Astrocyte (in vitro differentiated cells and primary cell): Measurements from ENCODE around the gene MTRR. TPM values are rescaled to one million over a fixed set of nuclear protein-coding genes. Genes with fewer than 3 reads are reported as not detected.

Experiments
- DNase-seq: peaks from one replicate; pipeline ENCODE4 v3.0.0-alpha.2; 2010; ENCODE audit warnings: low read depth
- FAIRE-seq: peaks from 2 replicates; lab custom pipeline; 2011; peaks lifted over from hg19 to GRCh38; lab: Jason Lieb, UNC
- H2AFZ ChIP-seq: 2 replicates; pipeline ENCODE4 v1.6.0; 2012; ENCODE audit warnings: low read depth, low read length, inconsistent platforms
- H3K27ac ChIP-seq: 2 replicates; pipeline ENCODE4 v1.5.1; 2011; ENCODE audit warnings: low read depth, low read length, inconsistent platforms
- H3K27me3 ChIP-seq: 2 replicates; pipeline ENCODE4 v1.6.0; 2011; ENCODE audit warnings: low read length, inconsistent platforms; ENCODE audit not compliant: insufficient read depth
- H3K36me3 ChIP-seq: 2 replicates; pipeline ENCODE4 v1.5.1; 2011; ENCODE audit warnings: low read length, inconsistent platforms; ENCODE audit not compliant: insufficient read depth
- H3K4me1 ChIP-seq: 2 replicates; pipeline ENCODE4 v1.5.1; 2011; ENCODE audit warnings: low read length, inconsistent platforms; ENCODE audit not compliant: insufficient read depth
- H3K4me2 ChIP-seq: 2 replicates; pipeline ENCODE4 v1.6.0; 2012; ENCODE audit warnings: low read length, inconsistent platforms
- H3K4me3 ChIP-seq: 2 replicates; pipeline ENCODE4 v1.5.1; 2011; ENCODE audit warnings: low read depth, mild to moderate bottlenecking, low read length, inconsistent platforms; ENCODE audit not compliant: insufficient read depth
- H3K79me2 ChIP-seq: 2 replicates; pipeline ENCODE4 v1.6.0; 2012; ENCODE audit warnings: mild to moderate bottlenecking, low read length, inconsistent platforms; ENCODE audit not compliant: insufficient read depth
- H3K9ac ChIP-seq: 2 replicates; pipeline ENCODE4 v1.6.0; 2012; ENCODE audit warnings: mild to moderate bottlenecking, low read length, inconsistent platforms
- H3K9me3 ChIP-seq: 2 replicates; pipeline ENCODE4 v1.5.1; 2012; ENCODE audit warnings: low read depth, mild to moderate bottlenecking, low read length, inconsistent platforms; ENCODE audit not compliant: insufficient read depth
- H4K20me1 ChIP-seq: 2 replicates; pipeline ENCODE4 v1.6.0; 2012; ENCODE audit warnings: low read length, inconsistent platforms; ENCODE audit not compliant: insufficient read depth
- H3K27ac Mint-ChIP-seq: one replicate; pipeline ENCODE4 v1.8.0; 2021; ENCODE audit warnings: mild to moderate bottlenecking, mixed read lengths; ENCODE audit not compliant: unreplicated experiment
- H3K27me3 Mint-ChIP-seq: one replicate; pipeline ENCODE4 v1.8.0; 2021; ENCODE audit warnings: low read depth, mixed read lengths; ENCODE audit not compliant: unreplicated experiment
- H3K36me3 Mint-ChIP-seq: one replicate; pipeline ENCODE4 v1.8.0; 2021; ENCODE audit warnings: low read depth, mixed read lengths; ENCODE audit not compliant: unreplicated experiment
- H3K4me1 Mint-ChIP-seq: one replicate; pipeline ENCODE4 v1.8.0; 2021; ENCODE audit warnings: low read depth, mixed read lengths; ENCODE audit not compliant: unreplicated experiment
- H3K4me3 Mint-ChIP-seq: one replicate; pipeline ENCODE4 v1.8.0; 2021; ENCODE audit warnings: mild to moderate bottlenecking, moderate library complexity, mixed read lengths; ENCODE audit not compliant: unreplicated experiment
- H3K9me3 Mint-ChIP-seq: one replicate; pipeline ENCODE4 v1.8.0; 2021; ENCODE audit warnings: mild to moderate bottlenecking, mixed read lengths; ENCODE audit not compliant: unreplicated experiment
- CTCF ChIP-seq: IDR thresholded peaks from 2 replicates; pipeline ENCODE4 v1.5.1; 2011; ENCODE audit warnings: low read depth, mild to moderate bottlenecking, inconsistent platforms, low read length, moderate library complexity; ENCODE audit not compliant: insufficient read depth
- EZH2 ChIP-seq: IDR thresholded peaks from 2 replicates; pipeline ENCODE4 v1.6.1; 2012; ENCODE audit warnings: mild to moderate bottlenecking, low read length, inconsistent platforms; ENCODE audit not compliant: insufficient read depth
- total RNA-seq: library from RNA; stranded (reverse); gene quantifications from 2 replicates; pipeline ENCODE4 v1.2.1, GENCODE V29; 2021

Gene MTRR
- total RNA-seq, 1 donor from 2014 or later, result 32.2 TPM

DNA sequence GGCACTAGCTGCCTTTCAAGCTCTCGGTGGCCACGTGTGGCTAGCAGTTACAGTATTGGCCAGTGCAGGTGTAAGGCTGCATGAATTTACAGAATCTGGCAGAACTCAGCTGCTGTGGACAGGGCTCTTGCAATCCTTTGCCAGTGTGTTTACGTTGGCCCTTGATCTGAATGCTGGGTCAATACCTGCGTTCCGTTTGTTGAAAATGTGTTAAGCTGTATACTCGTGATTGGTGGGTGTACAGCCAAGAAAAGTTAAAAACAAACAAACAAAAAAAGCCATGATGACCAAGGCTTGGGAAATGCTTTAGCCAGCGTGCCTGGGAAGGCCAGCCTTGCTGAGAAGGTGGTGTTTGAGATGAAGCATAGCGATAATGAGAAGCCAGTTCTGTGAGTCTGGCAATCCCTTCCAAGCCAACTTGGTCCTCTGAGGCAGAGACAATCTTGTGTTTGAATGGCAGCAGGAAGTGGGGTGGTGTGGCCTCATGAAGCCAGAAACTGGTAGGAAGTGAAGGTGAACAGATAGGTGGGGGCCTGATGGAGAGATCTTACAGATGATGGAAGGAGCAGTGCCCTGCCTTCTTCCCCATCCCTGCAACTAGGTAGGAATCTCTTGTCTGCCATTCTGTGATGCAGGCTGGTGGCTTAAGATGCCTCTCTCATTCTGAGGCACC, 17.2 kb upstream of the MTRR start:
- Histone ChIP-seq H3K9me3 (no peaks in the 10 kb centered on the region), H3K79me2 (no peaks in the 10 kb centered on the region), H3K4me1 (no peaks in the 10 kb centered on the region), H3K4me2 (no peak overlapping the region), H4K20me1 (no peaks in the 10 kb centered on the region), H3K36me3 (no peaks in the 10 kb centered on the region), H3K9ac (no peak overlapping the region), H2AFZ (peak overlapping the region; percentile 94), H3K27ac (no peak overlapping the region), H3K4me3 (no peak overlapping the region), H3K27me3 (peaks cover 3% of the 10 kb centered on the region)
- no peak for FAIRE-seq
- Mint-ChIP-seq H3K27ac (peak overlapping the region; percentile 23), H3K4me3 (no peak overlapping the region), H3K9me3 (peaks cover 2% of the 10 kb centered on the region), H3K36me3 (no peaks in the 10 kb centered on the region), H3K27me3 (peaks cover 18% of the 10 kb centered on the region), H3K4me1 (peaks cover 3% of the 10 kb centered on the region)
- DNase-seq, result no peak
- TF ChIP-seq EZH2 (no peak), CTCF (no peak)

- Histone ChIP-seq H3K4me2 (no peak overlapping the region), H3K27me3 (peaks cover 3% of the 10 kb centered on the region), H4K20me1 (no peaks in the 10 kb centered on the region), H2AFZ (no peak overlapping the region), H3K4me1 (no peaks in the 10 kb centered on the region), H3K36me3 (no peaks in the 10 kb centered on the region), H3K9ac (no peak overlapping the region), H3K79me2 (no peaks in the 10 kb centered on the region), H3K9me3 (no peaks in the 10 kb centered on the region), H3K27ac (no peak overlapping the region), H3K4me3 (no peak overlapping the region)
- Mint-ChIP-seq H3K36me3 (no peaks in the 10 kb centered on the region), H3K27me3 (peaks cover 18% of the 10 kb centered on the region), H3K4me3 (peak overlapping the region; percentile 68), H3K9me3 (peaks cover 2% of the 10 kb centered on the region), H3K27ac (no peak overlapping the region), H3K4me1 (peaks cover 3% of the 10 kb centered on the region)
- TF ChIP-seq EZH2 (no peak), CTCF (no peak)
- FAIRE-seq, result no peak
- peak; percentile 19 for DNase-seq
Observed at GRCh38 chr5:7852542-7852941, 16.4 kb upstream of the MTRR start.

- DNase-seq (no peak), FAIRE-seq (no peak)
- Histone ChIP-seq H3K4me3 (no peak overlapping the region), H4K20me1 (no peaks in the 10 kb centered on the region), H3K36me3 (no peaks in the 10 kb centered on the region), H3K79me2 (no peaks in the 10 kb centered on the region), H3K9ac (no peak overlapping the region), H3K27ac (no peak overlapping the region), H2AFZ (no peak overlapping the region), H3K9me3 (no peaks in the 10 kb centered on the region), H3K4me1 (no peaks in the 10 kb centered on the region), H3K4me2 (no peak overlapping the region), H3K27me3 (peaks cover 3% of the 10 kb centered on the region)
- no peak overlapping the region for H3K27ac Mint-ChIP-seq
- peaks cover 5% of the 10 kb centered on the region for H3K4me1 Mint-ChIP-seq
- no peak overlapping the region for H3K4me3 Mint-ChIP-seq
- TF ChIP-seq CTCF, result no peak
- no peak for TF ChIP-seq EZH2
- peaks cover 2% of the 10 kb centered on the region for H3K9me3 Mint-ChIP-seq
- peaks cover 16% of the 10 kb centered on the region for H3K27me3 Mint-ChIP-seq
- no peaks in the 10 kb centered on the region for H3K36me3 Mint-ChIP-seq
Observed at GRCh38 chr5:7852988-7853387, 16.0 kb upstream of the MTRR start.
